Vagina (tissue), 2 donors: ENCODE data around the gene NGEF. TPM values are rescaled to one million over a fixed set of nuclear protein-coding genes. Genes with fewer than 3 reads are reported as not detected.

Experiments
- DNase-seq, 2 donors: peaks; one replicate each; pipeline ENCODE4 v3.0.0-alpha.2; 2017; ENCODE audit errors: extremely low spot score in 2 of 2
- H3K27ac ChIP-seq: fragments of 200-600 bp; sonication (generic); one replicate; pipeline ENCODE4 v1.5.1; 2019
- H3K27me3 ChIP-seq: fragments of 200-600 bp; sonication (generic); one replicate; pipeline ENCODE4 v1.5.1; 2019
- H3K36me3 ChIP-seq, 2 donors: fragments of 200-600 bp; sonication (generic); one replicate each; pipeline ENCODE4 v1.5.1; 2017 to 2019
- H3K4me1 ChIP-seq: fragments of 200-600 bp; sonication (generic); one replicate; pipeline ENCODE4 v1.5.1; 2019
- H3K4me3 ChIP-seq, 2 donors: fragments of 200-600 bp; sonication (generic); 1 replicate in 1 of 2; 2 replicates in 1 of 2; pipeline ENCODE4 v1.5.1; 2016 to 2019
- H3K9me3 ChIP-seq: fragments of 200-600 bp; sonication (generic); one replicate; pipeline ENCODE4 v1.5.1; 2019
- POLR2A ChIP-seq, 2 donors: fragments of 450-650 bp; IDR thresholded peaks; one replicate each; pipeline ENCODE4 v1.6.1; 2017; ENCODE audit warnings: antibody characterized with exemption in 2 of 2, mild to moderate bottlenecking in 2 of 2, moderate library complexity in 2 of 2
- POLR2AphosphoS5 ChIP-seq, 2 donors: sonication (generic); formaldehyde crosslinking; IDR thresholded peaks; one replicate each; pipeline ENCODE4 v1.9.0; 2017; ENCODE audit warnings: antibody characterized with exemption in 2 of 2, mild to moderate bottlenecking in 2 of 2, low read depth in 1 of 2; ENCODE audit not compliant: insufficient read depth in 1 of 2
- intact Hi-C: fragments of 100-400 bp; cut with DNase I; formaldehyde crosslinking; loops from one replicate; pipeline ENCODE4 v1.15.1; 2023
- total RNA-seq: library from RNA; depleted of rRNA; stranded (reverse); fragments of >200 nt; gene quantifications from one replicate; pipeline ENCODE4 v1.2.3, GENCODE V29; 2016
- TF ChIP-seq, protein P1 (sequence below), 3 experiments: fragments of 450-650 bp in 2 of 3; fragments of 200-600 bp in 1 of 3; sonication (generic) in 1 of 3; IDR thresholded peaks; one replicate each; pipeline ENCODE4 v1.5.1; 2017 to 2019; ENCODE audit warnings: antibody characterized with exemption in 3 of 3, mild to moderate bottlenecking in 2 of 3, moderate library complexity in 2 of 3

Gene NGEF
- total RNA-seq, 1 donor from 2014 or later: 4.9 TPM

- no peaks in the 10 kb centered on the region for H3K36me3 ChIP-seq
- DNase-seq: no peak
- no peaks in the 10 kb centered on the region for H3K9me3 ChIP-seq
- no peak overlapping the region for H3K27ac ChIP-seq
- intact Hi-C loops: no loop called here
- TF ChIP-seq POLR2A (IDR thresholded peaks at IDR 0.05) (no peak), POLR2AphosphoS5 (IDR thresholded peaks at IDR 0.05; ENCODE audit: insufficient read depth in 1 of 2, low read depth in 1 of 2) (no peak)
- TF ChIP-seq, protein P1, sequence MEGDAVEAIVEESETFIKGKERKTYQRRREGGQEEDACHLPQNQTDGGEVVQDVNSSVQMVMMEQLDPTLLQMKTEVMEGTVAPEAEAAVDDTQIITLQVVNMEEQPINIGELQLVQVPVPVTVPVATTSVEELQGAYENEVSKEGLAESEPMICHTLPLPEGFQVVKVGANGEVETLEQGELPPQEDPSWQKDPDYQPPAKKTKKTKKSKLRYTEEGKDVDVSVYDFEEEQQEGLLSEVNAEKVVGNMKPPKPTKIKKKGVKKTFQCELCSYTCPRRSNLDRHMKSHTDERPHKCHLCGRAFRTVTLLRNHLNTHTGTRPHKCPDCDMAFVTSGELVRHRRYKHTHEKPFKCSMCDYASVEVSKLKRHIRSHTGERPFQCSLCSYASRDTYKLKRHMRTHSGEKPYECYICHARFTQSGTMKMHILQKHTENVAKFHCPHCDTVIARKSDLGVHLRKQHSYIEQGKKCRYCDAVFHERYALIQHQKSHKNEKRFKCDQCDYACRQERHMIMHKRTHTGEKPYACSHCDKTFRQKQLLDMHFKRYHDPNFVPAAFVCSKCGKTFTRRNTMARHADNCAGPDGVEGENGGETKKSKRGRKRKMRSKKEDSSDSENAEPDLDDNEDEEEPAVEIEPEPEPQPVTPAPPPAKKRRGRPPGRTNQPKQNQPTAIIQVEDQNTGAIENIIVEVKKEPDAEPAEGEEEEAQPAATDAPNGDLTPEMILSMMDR (IDR thresholded peaks at IDR 0.05): no peak
- no peaks in the 10 kb centered on the region for H3K27me3 ChIP-seq
- H3K4me3 ChIP-seq: no peak overlapping the region
- no peaks in the 10 kb centered on the region for H3K4me1 ChIP-seq
Measured at GRCh38 chr2:232941912-232942594, 71.0 kb downstream of the NGEF start.

GRCh38 chr2:232941400-232941799 lies 71.7 kb downstream of the NGEF start:
- Histone ChIP-seq H3K27me3 (no peaks in the 10 kb centered on the region), H3K4me1 (no peaks in the 10 kb centered on the region), H3K27ac (no peak overlapping the region), H3K36me3 (no peaks in the 10 kb centered on the region), H3K4me3 (no peak overlapping the region), H3K9me3 (no peaks in the 10 kb centered on the region)
- no peak for DNase-seq
- intact Hi-C loops: no loop called here
- no peak for TF ChIP-seq POLR2AphosphoS5 (IDR thresholded peaks at IDR 0.05; ENCODE audit: insufficient read depth in 1 of 2, low read depth in 1 of 2)
- TF ChIP-seq POLR2A (IDR thresholded peaks at IDR 0.05): no peak
- TF ChIP-seq, protein P1 (IDR thresholded peaks at IDR 0.05): no peak

- TF ChIP-seq, protein P1 (IDR thresholded peaks at IDR 0.05): no peak
- TF ChIP-seq POLR2AphosphoS5 (IDR thresholded peaks at IDR 0.05; ENCODE audit: insufficient read depth in 1 of 2, low read depth in 1 of 2): no peak
- no peak for TF ChIP-seq POLR2A (IDR thresholded peaks at IDR 0.05)
- Histone ChIP-seq H3K4me1 (no peaks in the 10 kb centered on the region), H3K27ac (no peak overlapping the region), H3K36me3 (no peaks in the 10 kb centered on the region), H3K9me3 (no peaks in the 10 kb centered on the region), H3K27me3 (no peaks in the 10 kb centered on the region), H3K4me3 (no peak overlapping the region)
- DNase-seq: no peak
- intact Hi-C loops: no loop called here
Measured at GRCh38 chr2:232940724-232941123, 72.3 kb downstream of the NGEF start.

DNA sequence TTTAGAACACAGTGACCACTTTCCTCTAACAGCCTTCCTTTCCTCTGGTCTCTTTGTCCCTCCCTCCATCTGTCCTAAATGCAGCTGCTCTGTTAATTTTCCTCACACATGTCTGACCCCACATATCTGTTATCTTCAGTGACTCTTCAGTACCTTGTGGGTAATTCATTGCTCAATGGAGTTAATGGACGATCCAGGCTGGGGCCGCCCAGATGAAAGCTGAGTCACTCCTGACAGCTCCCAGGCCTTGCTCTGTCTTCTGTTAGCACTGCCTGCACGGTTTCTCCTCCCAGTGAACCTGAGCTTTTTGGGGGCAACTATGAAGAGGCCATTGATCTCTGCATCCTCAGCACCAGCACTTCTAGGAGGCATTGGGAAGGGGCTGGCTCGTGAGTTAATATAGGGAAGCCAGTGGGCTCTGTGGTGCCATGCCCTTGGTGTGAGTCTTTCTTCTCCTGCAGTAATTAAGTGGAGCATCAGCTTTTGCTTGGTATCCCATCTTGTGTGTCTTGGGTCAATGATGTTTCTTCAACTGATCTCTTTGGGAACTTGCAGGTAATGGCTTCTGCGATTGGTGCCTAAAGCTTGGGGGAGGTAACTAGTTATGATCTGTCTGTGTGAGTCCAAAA lies 75.7 kb downstream of the NGEF start:
- Histone ChIP-seq H3K4me3 (no peak overlapping the region), H3K27ac (no peak overlapping the region), H3K27me3 (no peaks in the 10 kb centered on the region), H3K4me1 (no peaks in the 10 kb centered on the region), H3K36me3 (no peaks in the 10 kb centered on the region), H3K9me3 (no peaks in the 10 kb centered on the region)
- TF ChIP-seq, protein P1 (IDR thresholded peaks at IDR 0.05): no peak
- TF ChIP-seq POLR2AphosphoS5 (IDR thresholded peaks at IDR 0.05; ENCODE audit: insufficient read depth in 1 of 2, low read depth in 1 of 2): no peak
- no peak for TF ChIP-seq POLR2A (IDR thresholded peaks at IDR 0.05)
- DNase-seq: no peak
- intact Hi-C loops: no loop called here

- H3K4me3 ChIP-seq: no peak overlapping the region
- no peak for TF ChIP-seq POLR2AphosphoS5 (IDR thresholded peaks at IDR 0.05; ENCODE audit: insufficient read depth in 1 of 2, low read depth in 1 of 2)
- TF ChIP-seq, protein P1 (IDR thresholded peaks at IDR 0.05): no peak
- TF ChIP-seq POLR2A (IDR thresholded peaks at IDR 0.05): no peak
- no peak for DNase-seq
- intact Hi-C loops: no loop called here
- no peaks in the 10 kb centered on the region for H3K27me3 ChIP-seq
- no peaks in the 10 kb centered on the region for H3K9me3 ChIP-seq
- H3K4me1 ChIP-seq: peaks cover 14% of the 10 kb centered on the region
- H3K36me3 ChIP-seq: no peaks in the 10 kb centered on the region
- H3K27ac ChIP-seq: no peak overlapping the region
Measured at GRCh38 chr2:232931636-232932035, 81.4 kb downstream of the NGEF start.
